HL-60 (cell line): Measurements from ENCODE around the gene NME7.

ENCODE experiments used
- DNase-seq, 2 experiments: peaks; one replicate each; pipeline ENCODE4 v3.0.0-alpha.2; 2010 to 2020; ENCODE audit warnings: low read depth in 1 of 2, low spot score in 1 of 2
- H3K27ac ChIP-seq: fragments of 250-450 bp; sonication (Bioruptor Pico); replicated peaks from 2 replicates; pipeline ENCODE4 v1.5.1; 2020; ENCODE audit warnings: mild to moderate bottlenecking, moderate library complexity
- H3K27me3 ChIP-seq: fragments of 250-450 bp; sonication (Bioruptor Pico); 2 replicates; pipeline ENCODE4 v1.5.1; 2021; ENCODE audit warnings: mild to moderate bottlenecking, moderate library complexity; ENCODE audit not compliant: insufficient read depth, poor library complexity, severe bottlenecking
- H3K4me3 ChIP-seq: replicated peaks from 2 replicates; pipeline ENCODE4 v1.5.1; 2011; ENCODE audit warnings: mild to moderate bottlenecking, control low read depth, low read length; ENCODE audit not compliant: insufficient read depth
- CTCF ChIP-seq: IDR thresholded peaks from one replicate; pipeline ENCODE4 v1.5.1; 2011; ENCODE audit warnings: low read length, control low read depth, inconsistent platforms; ENCODE audit not compliant: insufficient read depth
- GABPA ChIP-seq: IDR thresholded peaks from 2 replicates; pipeline ENCODE4 v1.6.1; 2012; ENCODE audit warnings: low read depth
- POLR2AphosphoS5 ChIP-seq: IDR thresholded peaks from 2 replicates; pipeline ENCODE4 v1.6.1; 2012; ENCODE audit warnings: low read depth
- REST ChIP-seq: IDR thresholded peaks from 2 replicates; pipeline ENCODE4 v1.6.1; 2012; ENCODE audit warnings: low read depth; ENCODE audit not compliant: insufficient replicate concordance
- SPI1 ChIP-seq: IDR thresholded peaks from 2 replicates; pipeline ENCODE4 v1.6.1; 2012; ENCODE audit warnings: low read depth, mild to moderate bottlenecking, borderline replicate concordance

NME7 gene

GRCh38 chr1:169245706-169246105 lies 121.9 kb downstream of the NME7 start:
- DNase-seq: no peak
- no peaks in the 10 kb centered on the region for H3K27me3 ChIP-seq
- no peak overlapping the region for H3K27ac ChIP-seq
- no peak for TF ChIP-seq CTCF
- TF ChIP-seq POLR2AphosphoS5: no peak
- TF ChIP-seq SPI1: no peak
- TF ChIP-seq REST: no peak
- no peak for TF ChIP-seq GABPA
- no peak overlapping the region for H3K4me3 ChIP-seq

GRCh38 chr1:169240449-169241232 lies 127.0 kb downstream of the NME7 start:
- no peak for DNase-seq
- TF ChIP-seq REST: no peak
- no peak for TF ChIP-seq SPI1
- no peak for TF ChIP-seq GABPA
- no peak for TF ChIP-seq POLR2AphosphoS5
- Histone ChIP-seq H3K27me3 (no peaks in the 10 kb centered on the region), H3K27ac (no peak overlapping the region), H3K4me3 (no peak overlapping the region)

- TF ChIP-seq CTCF (no peak), REST (no peak), SPI1 (no peak), POLR2AphosphoS5 (no peak), GABPA (no peak)
- no peak for DNase-seq
- Histone ChIP-seq H3K27ac (no peak overlapping the region), H3K27me3 (no peaks in the 10 kb centered on the region), H3K4me3 (no peak overlapping the region)
Measured at GRCh38 chr1:169236880-169237279, 130.7 kb downstream of the NME7 start.
